ENCODE results near the gene DYNC2H1. TPM values are rescaled to one million over a fixed set of nuclear protein-coding genes. Genes with fewer than 3 reads are reported as not detected.

DYNC2H1 gene
- total RNA-seq, 1 donor from 2014 or later = 2.8 TPM

GRCh38 chr11:103406357-103406756, 297.1 kb downstream of the DYNC2H1 start:
- ATAC-seq = no peak
- DNase-seq (ENCODE audit: missing footprints) = no peak
- intact Hi-C loops (cut with DNase I) = no loop called here

GRCh38 chr11:103407641-103408040, 298.4 kb downstream of the DYNC2H1 start:
- ATAC-seq (no peak), DNase-seq (ENCODE audit: missing footprints) (no peak)
- intact Hi-C loops (cut with DNase I) = no loop called here

- intact Hi-C loops (cut with DNase I) = no loop called here
- no peak for ATAC-seq
- DNase-seq (ENCODE audit: missing footprints) = no peak
Observed at GRCh38 chr11:103413266-103413888, 304.2 kb downstream of the DYNC2H1 start.

GRCh38 chr11:103418014-103418413, 308.8 kb downstream of the DYNC2H1 start:
- intact Hi-C loops (cut with DNase I) = no loop called here
- ATAC-seq (no peak), DNase-seq (ENCODE audit: missing footprints) (no peak)

- DNase-seq (ENCODE audit: missing footprints) (no peak), ATAC-seq (no peak)
- intact Hi-C loops (cut with DNase I) = no loop called here
Observed at GRCh38 chr11:103420593-103420992, 311.4 kb downstream of the DYNC2H1 start.

GRCh38 chr11:103433386-103434072, 324.3 kb downstream of the DYNC2H1 start:
- intact Hi-C loops (cut with DNase I) = no loop called here
- ATAC-seq (no peak), DNase-seq (ENCODE audit: missing footprints) (no peak)

- intact Hi-C loops (cut with DNase I) = no loop called here
- ATAC-seq = no peak
- no peak for DNase-seq (ENCODE audit: missing footprints)
Observed at GRCh38 chr11:103434073-103434411, 324.8 kb downstream of the DYNC2H1 start.

GRCh38 chr11:103436131-103436770, 327.0 kb downstream of the DYNC2H1 start:
- DNase-seq (ENCODE audit: missing footprints) = no peak
- ATAC-seq = no peak
- intact Hi-C loops (cut with DNase I) = no loop called here

- intact Hi-C loops (cut with DNase I) = no loop called here
- ATAC-seq (no peak), DNase-seq (ENCODE audit: missing footprints) (no peak)
Observed at GRCh38 chr11:103441021-103441420, 331.8 kb downstream of the DYNC2H1 start.

GRCh38 chr11:103448966-103449365, 339.7 kb downstream of the DYNC2H1 start:
- DNase-seq (ENCODE audit: missing footprints) (no peak), ATAC-seq (no peak)
- intact Hi-C loops (cut with DNase I) = no loop called here

- DNase-seq (ENCODE audit: missing footprints) = no peak
- intact Hi-C loops (cut with DNase I) = no loop called here
- no peak for ATAC-seq
Observed at GRCh38 chr11:103450241-103450640, 341.0 kb downstream of the DYNC2H1 start.

GRCh38 chr11:103453126-103453525, 343.9 kb downstream of the DYNC2H1 start:
- intact Hi-C loops (cut with DNase I) = loop anchor here (2.0 kb wide), 1 partner anchor 14 kb away; no protein-coding TSS in a partner anchor
- ATAC-seq (no peak), DNase-seq (ENCODE audit: missing footprints) (no peak)

- DNase-seq (ENCODE audit: missing footprints) (no peak), ATAC-seq (no peak)
- intact Hi-C loops (cut with DNase I) = loop anchor here (2.0 kb wide), 1 partner anchor 15 kb away; no protein-coding TSS in a partner anchor
Observed at GRCh38 chr11:103453915-103454709, 344.9 kb downstream of the DYNC2H1 start.

- intact Hi-C loops (cut with DNase I) = loop anchor here (10.0 kb wide), 1 partner anchor 140 kb away; no protein-coding TSS in a partner anchor
- ATAC-seq (no peak), DNase-seq (ENCODE audit: missing footprints) (no peak)
Observed at GRCh38 chr11:103464420-103464819, 355.2 kb downstream of the DYNC2H1 start.

GRCh38 chr11:103465555-103466140, 356.4 kb downstream of the DYNC2H1 start:
- DNase-seq (ENCODE audit: missing footprints) (no peak), ATAC-seq (no peak)

GRCh38 chr11:103471546-103471945, 362.3 kb downstream of the DYNC2H1 start:
- intact Hi-C loops (cut with DNase I) = no loop called here
- DNase-seq (ENCODE audit: missing footprints) (no peak), ATAC-seq (no peak)

More at GRCh38 chr11:103465555-103466140, 356.4 kb downstream of the DYNC2H1 start:
- intact Hi-C loops (cut with DNase I) = loop anchor here (10.0 kb wide), 1 partner anchor 139 kb away; no protein-coding TSS in a partner anchor

GRCh38 chr11:103476874-103477273, 367.6 kb downstream of the DYNC2H1 start:
- ATAC-seq (no peak), DNase-seq (ENCODE audit: missing footprints) (no peak)
- intact Hi-C loops (cut with DNase I) = no loop called here

- DNase-seq (ENCODE audit: missing footprints) (no peak), ATAC-seq (no peak)
- intact Hi-C loops (cut with DNase I) = no loop called here
Observed at GRCh38 chr11:103480421-103480820, 371.2 kb downstream of the DYNC2H1 start.

GRCh38 chr11:103483996-103484395, 374.8 kb downstream of the DYNC2H1 start:
- DNase-seq (ENCODE audit: missing footprints) (no peak), ATAC-seq (no peak)
- intact Hi-C loops (cut with DNase I) = no loop called here
